ENCODE measurements around the gene LPAR1. TPM values are rescaled to one million over a fixed set of nuclear protein-coding genes. Genes with fewer than 3 reads are reported as not detected.
"Not testable (repeated sequence)": the region's sequence is repeated elsewhere in the genome, so short reads cannot be mapped to it uniquely, and the experiment has no call there.

LPAR1 gene
- total RNA-seq = 26.4 TPM

- DNase-seq = no peak
Observed at GRCh38 chr9:111038331-111039230, at the start of gene LPAR1. LPAR1 (minus strand) TSS chr9:111038470; CDS start chr9:110972117, 66,353 bp downstream.

DNA sequence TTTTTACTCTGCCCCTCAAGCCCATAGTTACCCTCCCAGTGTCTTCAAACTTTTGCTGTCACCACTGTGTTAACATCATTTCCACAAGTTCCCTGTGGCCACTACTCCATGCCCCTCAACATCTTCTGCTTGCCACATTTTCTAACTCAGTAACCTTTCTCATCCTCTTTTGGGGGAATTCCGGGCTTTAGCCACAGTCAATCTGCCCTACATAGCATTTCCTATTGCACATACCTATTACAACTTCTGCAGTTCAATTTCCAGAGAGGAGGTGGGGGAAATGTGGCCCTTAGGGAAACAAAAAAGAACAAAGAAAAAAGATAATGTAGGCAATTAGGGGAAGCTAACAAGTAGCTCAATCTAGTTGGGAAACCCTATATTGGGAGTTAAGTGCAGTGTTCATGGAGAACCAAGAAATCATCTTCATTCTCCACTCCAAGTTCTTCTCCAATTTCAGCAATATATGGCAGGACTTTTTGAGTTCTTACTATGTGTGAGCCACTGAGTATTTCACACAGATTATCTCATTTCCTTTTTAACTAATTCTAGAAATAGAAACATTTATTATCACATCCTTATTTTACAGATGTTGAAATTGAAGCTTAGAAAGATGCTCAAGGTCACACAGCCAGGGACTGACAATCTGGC, 40.2 kb upstream of the LPAR1 start:
- no peak for DNase-seq

- DNase-seq = no peak
Observed at GRCh38 chr9:111076519-111076918, 38.2 kb upstream of the LPAR1 start.

GRCh38 chr9:111076042-111076441, 37.8 kb upstream of the LPAR1 start:
- DNase-seq = no peak

DNA sequence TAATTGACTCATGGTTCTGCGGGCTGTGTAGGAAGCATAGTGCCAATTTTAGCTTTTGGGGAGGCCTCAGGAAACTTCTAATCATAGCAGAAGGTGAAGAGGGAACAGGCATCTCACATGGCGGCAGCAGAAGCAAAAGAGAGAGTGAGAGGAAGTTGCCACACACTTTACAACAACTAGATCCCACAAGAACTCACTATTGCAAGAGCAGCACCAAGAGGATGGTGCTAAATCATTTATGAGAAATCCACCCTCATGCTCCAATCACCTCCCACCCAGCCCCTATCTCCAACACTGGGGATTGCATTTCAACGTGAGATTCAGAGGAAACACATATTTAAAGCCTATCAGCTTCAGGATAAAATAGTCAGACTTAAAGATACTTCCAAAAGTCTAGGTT, 36.1 kb upstream of the LPAR1 start:
- DNase-seq = no peak

GRCh38 chr9:111069183-111069582, 30.9 kb upstream of the LPAR1 start:
- DNase-seq = no peak

DNA sequence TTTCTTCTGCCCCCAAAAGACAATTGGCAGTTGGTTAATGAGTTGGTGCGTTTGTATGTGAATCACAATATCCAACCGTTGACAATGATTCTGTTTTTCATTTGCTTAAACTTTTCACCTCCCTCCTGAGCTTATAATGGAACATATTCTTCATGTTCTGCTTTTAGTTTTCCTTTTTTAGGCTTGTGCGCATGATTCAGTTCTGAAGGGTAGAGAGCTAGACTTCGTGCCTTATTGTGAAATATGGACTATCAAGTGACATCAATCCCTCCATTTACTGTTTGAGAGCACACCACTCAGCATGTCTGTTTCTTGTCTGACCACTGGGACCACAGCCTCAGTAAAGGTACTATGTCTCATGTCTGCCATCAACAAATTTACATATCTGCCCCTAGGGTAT, 30.5 kb upstream of the LPAR1 start:
- DNase-seq = no peak

GRCh38 chr9:111068383-111068730, 30.1 kb upstream of the LPAR1 start:
- no peak for DNase-seq

GRCh38 chr9:111066468-111066867, 28.2 kb upstream of the LPAR1 start:
- no peak for DNase-seq

GRCh38 chr9:111065414-111065813, 27.1 kb upstream of the LPAR1 start:
- no peak for DNase-seq

GRCh38 chr9:111064160-111064837, 26.0 kb upstream of the LPAR1 start:
- DNase-seq = no peak

DNA sequence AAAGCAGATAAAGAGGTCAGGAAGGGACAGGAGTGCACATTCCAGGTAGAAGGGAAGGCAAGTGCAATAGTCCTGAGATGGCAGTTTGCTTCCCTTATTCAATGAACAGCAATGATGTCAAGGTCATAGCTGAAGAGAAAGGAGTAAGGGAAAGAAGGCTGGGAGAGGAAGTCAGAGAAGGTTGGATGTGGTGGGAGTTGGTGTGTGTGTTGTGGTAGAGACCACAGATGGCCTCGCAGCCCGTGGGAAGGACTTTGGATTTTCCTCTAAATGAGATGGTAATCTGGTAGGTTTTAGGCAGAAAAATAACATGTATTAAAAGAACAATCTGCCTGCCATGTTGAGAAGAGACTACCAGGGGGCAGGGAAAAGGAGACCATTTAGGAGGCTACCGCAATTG, 25.1 kb upstream of the LPAR1 start:
- no peak for DNase-seq

GRCh38 chr9:111058166-111058565, 19.9 kb upstream of the LPAR1 start:
- no peak for DNase-seq

DNA sequence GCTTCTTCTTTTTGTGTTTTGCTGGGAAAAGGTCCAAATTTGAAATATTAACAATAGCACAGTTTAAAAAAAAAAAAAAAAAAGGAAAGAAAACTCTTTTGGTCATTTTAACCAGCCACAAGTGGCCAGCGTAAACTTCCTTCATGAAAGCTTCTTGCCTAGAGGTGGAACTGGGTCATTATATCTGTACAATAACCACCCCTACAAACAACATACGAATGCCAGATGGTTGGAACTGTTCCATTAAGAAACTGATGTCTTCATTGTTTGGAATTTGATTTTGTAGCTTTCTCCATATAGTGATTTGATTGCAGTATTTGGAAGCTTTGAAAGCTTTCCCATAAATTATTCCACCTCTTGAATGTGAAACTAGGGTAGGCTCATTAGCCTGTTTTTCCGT, 18.3 kb upstream of the LPAR1 start:
- no peak for DNase-seq

DNA sequence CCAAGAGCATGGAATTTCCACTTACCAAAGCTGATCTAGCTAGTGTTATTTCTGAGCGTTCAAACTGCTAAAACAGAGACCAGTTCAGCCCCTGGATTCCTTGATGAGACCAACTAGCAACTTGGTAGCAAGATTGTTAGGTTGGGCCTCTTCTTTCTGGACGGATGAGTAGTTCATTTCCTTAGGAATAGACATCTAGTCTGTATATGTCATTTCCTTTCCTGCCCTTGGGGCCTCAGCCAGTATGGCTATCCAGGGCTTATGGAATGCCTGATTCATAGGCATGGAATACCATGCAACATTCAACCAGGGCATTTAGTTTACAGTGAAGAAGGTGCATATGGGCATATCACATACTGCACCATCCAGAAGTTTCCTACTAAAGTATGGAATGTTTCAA, 14.5 kb upstream of the LPAR1 start:
- DNase-seq = no peak

GRCh38 chr9:111051400-111051799, 13.1 kb upstream of the LPAR1 start:
- DNase-seq = no peak

DNA sequence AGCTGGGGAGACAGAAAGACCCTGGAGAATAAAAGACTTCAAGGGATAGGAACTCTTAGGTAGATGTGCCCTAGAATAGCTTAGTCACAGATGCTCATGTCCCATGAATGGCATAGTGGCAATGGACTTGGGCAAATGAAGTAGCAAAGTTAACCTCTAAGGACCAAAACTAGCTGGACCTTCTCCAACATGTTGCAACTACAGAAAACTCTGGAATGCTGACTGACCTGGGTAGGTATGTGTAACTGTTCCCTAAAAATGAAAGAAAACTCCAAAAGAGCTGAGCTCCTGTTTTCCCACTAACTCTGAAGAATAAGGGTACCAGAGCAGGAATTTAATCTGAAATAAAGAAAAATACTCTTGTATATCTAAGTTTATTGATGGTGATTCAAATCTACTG, 12.5 kb upstream of the LPAR1 start:
- DNase-seq = no peak

DNA sequence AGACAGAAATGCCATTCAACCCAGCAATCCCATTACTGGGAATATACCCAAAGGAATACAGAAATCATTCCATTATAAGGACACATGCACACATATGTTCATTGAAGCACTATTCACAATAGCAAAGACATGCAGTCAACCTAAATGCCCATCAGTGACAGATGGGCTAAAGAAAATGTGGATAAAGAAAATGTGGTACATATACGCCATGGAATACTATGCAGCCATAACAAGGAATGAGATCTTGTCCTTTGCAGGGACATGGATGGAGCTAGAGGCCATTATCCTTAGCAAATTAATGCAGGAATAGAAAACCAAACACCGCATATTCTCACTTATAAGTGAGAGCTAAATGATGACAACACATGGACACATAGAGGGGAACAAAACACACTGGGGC, 9.0 kb upstream of the LPAR1 start:
- DNase-seq = not testable (repeated sequence)

- no peak for DNase-seq
Observed at GRCh38 chr9:111041902-111042301, 3.6 kb upstream of the LPAR1 start.

DNA sequence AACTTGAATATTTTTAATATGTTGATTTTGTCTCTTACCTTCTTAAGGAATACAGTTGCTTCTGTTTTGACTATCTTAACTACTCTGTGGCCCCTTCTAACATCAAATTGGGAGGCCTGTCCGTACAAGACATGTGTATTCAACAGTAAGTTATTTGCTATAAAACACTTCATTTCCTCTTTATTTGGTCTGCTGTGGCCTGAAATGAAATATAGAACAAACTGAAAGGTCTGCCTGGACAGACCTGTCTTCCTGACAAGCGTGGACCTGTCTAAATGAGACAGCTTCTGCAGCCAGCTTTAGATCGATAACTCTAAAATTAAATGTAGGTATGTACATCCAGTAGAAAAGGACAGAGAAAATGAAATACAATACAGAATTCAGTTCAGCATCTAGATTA, 2.2 kb upstream of the LPAR1 start:
- DNase-seq = no peak

DNA sequence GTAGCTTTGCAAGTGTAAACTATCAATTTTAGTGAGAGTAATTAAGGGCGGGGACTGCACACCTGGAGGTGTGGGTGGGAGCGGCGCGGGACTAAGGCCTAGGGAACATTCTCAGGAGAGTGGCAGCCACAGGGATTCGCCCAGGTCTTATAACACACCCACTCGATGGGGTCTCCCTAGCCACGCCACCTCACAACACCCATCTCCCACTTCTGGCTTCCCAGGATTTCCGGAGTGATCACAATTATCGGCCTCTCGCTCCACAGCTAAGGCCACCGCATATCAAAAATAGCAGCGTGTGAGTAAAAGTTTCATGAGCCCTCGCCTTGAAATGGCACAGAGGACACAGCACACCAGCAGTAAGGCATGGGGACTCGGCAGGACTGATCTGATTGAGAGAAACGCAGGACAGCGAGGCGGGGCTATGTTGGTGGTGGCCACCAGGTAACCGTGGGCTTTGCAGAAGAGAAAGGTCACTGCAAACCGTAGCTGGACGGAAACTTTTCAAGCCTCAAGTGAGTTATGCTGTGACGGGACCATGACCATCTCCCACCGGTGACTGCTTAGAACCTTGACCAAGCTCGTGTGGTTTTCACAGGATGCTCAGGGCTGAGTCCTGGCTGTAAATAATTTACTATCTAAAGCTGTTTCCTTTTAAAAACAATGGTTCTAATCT, 1.1 kb upstream of the LPAR1 start:
- no peak for DNase-seq

DNA sequence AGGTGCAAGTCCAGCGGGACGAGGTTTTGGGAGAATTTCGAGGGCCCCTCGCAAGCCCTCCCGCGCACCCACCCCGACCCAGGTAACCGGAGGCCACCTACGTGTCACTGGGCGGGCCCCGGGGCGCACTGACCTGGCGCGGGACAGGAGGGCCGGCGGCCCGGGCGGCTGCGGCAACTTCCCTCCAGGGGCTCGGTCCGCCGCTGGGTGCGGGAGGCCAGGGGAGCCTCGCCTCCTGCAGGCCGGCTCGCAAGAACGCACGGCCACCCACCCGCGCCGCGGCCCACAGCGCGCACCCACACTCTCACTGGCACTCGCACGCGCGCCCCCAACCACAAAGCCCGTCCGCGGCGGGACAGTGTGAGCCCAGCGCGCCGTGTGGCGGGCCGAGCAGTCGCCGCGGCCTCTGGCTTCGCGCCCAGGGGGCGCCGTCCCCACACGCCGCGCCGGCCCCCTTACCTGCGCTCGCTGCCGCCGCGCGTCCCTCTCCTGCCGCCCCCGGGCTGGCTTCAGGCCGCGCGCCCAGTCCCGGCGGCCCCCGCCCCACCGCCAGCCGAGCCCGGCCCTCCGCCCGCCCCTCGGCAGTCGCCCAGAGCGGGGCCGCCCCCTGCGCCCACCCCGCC, 451 bp downstream of the LPAR1 start:
- no peak for DNase-seq

GRCh38 chr9:111037356-111037707, 938 bp downstream of the LPAR1 start:
- DNase-seq = no peak

Data from occipital lobe (tissue), 2 donors.